ENCODE measurements around the gene EXTL1. TPM values are rescaled to one million over a fixed set of nuclear protein-coding genes. Genes with fewer than 3 reads are reported as not detected.

EXTL1 gene
- polyA plus RNA-seq, 1 of the 3 experiments (the other 2 are of a cell fraction): 0.58 TPM

- 74% methylated on average over 7 of the region's 7 CpGs for WGBS (ENCODE audit: low lambda C conversion rate)
- H3F3A ChIP-seq (replicated peaks; ENCODE audit: insufficient read depth): no peaks in the 10 kb centered on the region
- no peaks in the 10 kb centered on the region for H3K36me3 ChIP-seq (replicated peaks in 1 of 2; ENCODE audit: control insufficient read depth in 1 of 2, insufficient read depth in 2 of 2, low read length in 1 of 2)
- H3K4me1 ChIP-seq (ENCODE audit: control insufficient read depth in 1 of 2, insufficient read depth in 2 of 2, low read depth in 1 of 2, low read length in 1 of 2): peaks cover 0 to 6% of the 10 kb centered on the region in 2 experiments; a peak in 1 of 4 replicates
- H2AFZ ChIP-seq (ENCODE audit: low read depth): no peak overlapping the region
- no peaks in the 10 kb centered on the region for H3K79me2 ChIP-seq (ENCODE audit: insufficient read depth)
- TF ChIP-seq USF2 (IDR thresholded peaks at IDR 0.05; ENCODE audit: borderline replicate concordance, low read depth, low read length) (no peak), RAD21 (IDR thresholded peaks at IDR 0.05; ENCODE audit: low read length) (peak; percentile 38)
- H3K9me3 ChIP-seq: no peaks in the 10 kb centered on the region
- H3K9ac ChIP-seq: no peak overlapping the region
- H3K27ac ChIP-seq (ENCODE audit: low read depth in 2 of 2, low read length in 1 of 2): no peak overlapping the region
- H3K4me2 ChIP-seq: no peak overlapping the region
- H3K4me3 ChIP-seq (ENCODE audit: low read depth in 2 of 2, low read length in 1 of 2): no peak overlapping the region
- no peaks in the 10 kb centered on the region for H3K27me3 ChIP-seq (ENCODE audit: insufficient read depth)
- H3K9me2 ChIP-seq: no peaks in the 10 kb centered on the region
- H4K20me1 ChIP-seq (ENCODE audit: insufficient read depth): no peaks in the 10 kb centered on the region
- CTCF ChIA-PET: interaction anchor here (0.9 to 1.3 kb wide), 4 partner anchors 10 to 211 kb away, joined by 3 to 5 read pairs (median 4); partner anchors contain the start of gene ZNF593
- no peak for DNase-seq
- POLR2A ChIA-PET: no interaction called here
Observed at GRCh38 chr1:26029864-26030481, 8.4 kb downstream of the EXTL1 start.

GRCh38 chr1:26031196-26031595 is 9.6 kb downstream of the EXTL1 start:
- TF ChIP-seq ELF1 (IDR thresholded peaks at IDR 0.05): no peak
- no peak for TF ChIP-seq RAD21 (IDR thresholded peaks at IDR 0.05; ENCODE audit: low read length)
- TF ChIP-seq FOXM1 (IDR thresholded peaks at IDR 0.05; ENCODE audit: low read depth): no peak
- no peak for TF ChIP-seq MEF2A (IDR thresholded peaks at IDR 0.05; ENCODE audit: borderline replicate concordance, low read depth)
- TF ChIP-seq JUND (IDR thresholded peaks at IDR 0.05): no peak
- TF ChIP-seq GABPA (IDR thresholded peaks at IDR 0.05; ENCODE audit: low read depth): no peak
- TF ChIP-seq, protein P1, sequence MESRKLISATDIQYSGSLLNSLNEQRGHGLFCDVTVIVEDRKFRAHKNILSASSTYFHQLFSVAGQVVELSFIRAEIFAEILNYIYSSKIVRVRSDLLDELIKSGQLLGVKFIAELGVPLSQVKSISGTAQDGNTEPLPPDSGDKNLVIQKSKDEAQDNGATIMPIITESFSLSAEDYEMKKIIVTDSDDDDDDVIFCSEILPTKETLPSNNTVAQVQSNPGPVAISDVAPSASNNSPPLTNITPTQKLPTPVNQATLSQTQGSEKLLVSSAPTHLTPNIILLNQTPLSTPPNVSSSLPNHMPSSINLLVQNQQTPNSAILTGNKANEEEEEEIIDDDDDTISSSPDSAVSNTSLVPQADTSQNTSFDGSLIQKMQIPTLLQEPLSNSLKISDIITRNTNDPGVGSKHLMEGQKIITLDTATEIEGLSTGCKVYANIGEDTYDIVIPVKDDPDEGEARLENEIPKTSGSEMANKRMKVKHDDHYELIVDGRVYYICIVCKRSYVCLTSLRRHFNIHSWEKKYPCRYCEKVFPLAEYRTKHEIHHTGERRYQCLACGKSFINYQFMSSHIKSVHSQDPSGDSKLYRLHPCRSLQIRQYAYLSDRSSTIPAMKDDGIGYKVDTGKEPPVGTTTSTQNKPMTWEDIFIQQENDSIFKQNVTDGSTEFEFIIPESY (IDR thresholded peaks at IDR 0.05; ENCODE audit: borderline replicate concordance, low read depth): no peak
- no peak for TF ChIP-seq TCF12 (IDR thresholded peaks at IDR 0.05)
- no peak for TF ChIP-seq SMC3 (IDR thresholded peaks at IDR 0.05; ENCODE audit: low read depth, low read length)
- no peak for TF ChIP-seq POLR2AphosphoS5 (IDR thresholded peaks at IDR 0.05; ENCODE audit: low read depth, low read length)
- no peak for TF ChIP-seq RXRA (IDR thresholded peaks at IDR 0.05; ENCODE audit: borderline replicate concordance, low read depth)
- no peak for TF ChIP-seq FOSL2 (IDR thresholded peaks at IDR 0.05; ENCODE audit: borderline replicate concordance, low read depth)
- TF ChIP-seq FOXJ3 (CRISPR knock-in tag; IDR thresholded peaks at IDR 0.05): no peak
- H3K9me3 ChIP-seq: no peaks in the 10 kb centered on the region
- no peaks in the 10 kb centered on the region for H3K79me2 ChIP-seq (ENCODE audit: insufficient read depth)
- no peaks in the 10 kb centered on the region for H3K36me3 ChIP-seq (replicated peaks in 1 of 2; ENCODE audit: control insufficient read depth in 1 of 2, insufficient read depth in 2 of 2, low read length in 1 of 2)
- no peak overlapping the region for H3K27ac ChIP-seq (ENCODE audit: low read depth in 2 of 2, low read length in 1 of 2)
- ChIA-PET CTCF (interaction anchor here (1.1 to 2.1 kb wide), 2 partner anchors 114 to 136 kb away, joined by 4 to 8 read pairs; no protein-coding TSS in a partner anchor), POLR2A (no interaction called here)
- no peak overlapping the region for H3K4me2 ChIP-seq
- H3K4me3 ChIP-seq (ENCODE audit: low read depth in 2 of 2, low read length in 1 of 2): no peak overlapping the region
- no peaks in the 10 kb centered on the region for H3K27me3 ChIP-seq (ENCODE audit: insufficient read depth)
- no peaks in the 10 kb centered on the region for H4K20me1 ChIP-seq (ENCODE audit: insufficient read depth)
- H3K9me2 ChIP-seq: no peaks in the 10 kb centered on the region
- H3K4me1 ChIP-seq (ENCODE audit: control insufficient read depth in 1 of 2, insufficient read depth in 2 of 2, low read depth in 1 of 2, low read length in 1 of 2): peaks cover 0 to 8% of the 10 kb centered on the region in 2 experiments; a peak in 1 of 4 replicates
- H2AFZ ChIP-seq (ENCODE audit: low read depth): no peak overlapping the region
- no peak for DNase-seq
- WGBS (ENCODE audit: low lambda C conversion rate): 46% methylated on average over 3 of the region's 4 CpGs
- peaks cover 4% of the 10 kb centered on the region for H3F3A ChIP-seq (replicated peaks; ENCODE audit: insufficient read depth)
- H3K9ac ChIP-seq: no peak overlapping the region

Measured in SK-N-SH (cell line).